GM15510 (cell line): ENCODE measurements around the gene SFN.
A peak's percentile ranks its signal among the peaks of the same experiment; 100 is the strongest.

Experiments
- POLR2A ChIP-seq: IDR thresholded peaks from 3 replicates; pipeline ENCODE4 v1.6.1; 2011; ENCODE audit warnings: borderline replicate concordance; ENCODE audit not compliant: insufficient read length; ENCODE audit errors: extremely low read depth

Gene SFN

DNA sequence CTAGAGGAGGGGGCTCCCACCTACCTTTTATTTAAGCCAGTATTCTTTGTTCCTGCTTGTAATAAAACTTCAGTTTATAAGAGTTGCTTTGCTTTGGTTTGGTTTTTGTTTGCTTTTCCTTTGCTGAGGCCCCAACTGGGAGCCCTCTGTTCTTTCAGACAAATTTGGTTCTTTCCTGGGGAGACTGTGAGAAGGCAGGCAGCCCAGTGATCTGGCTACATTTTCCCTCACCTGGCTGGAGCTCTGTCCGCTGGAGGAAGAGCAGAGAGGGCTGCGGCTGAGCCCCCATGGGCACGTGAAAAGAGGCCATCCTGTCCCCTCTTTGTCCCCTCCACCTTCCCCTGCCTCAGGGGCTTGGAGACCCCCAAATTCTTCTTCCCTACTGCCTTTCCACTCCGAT, 7.3 kb upstream of the SFN start:
- TF ChIP-seq POLR2A = no peak

DNA sequence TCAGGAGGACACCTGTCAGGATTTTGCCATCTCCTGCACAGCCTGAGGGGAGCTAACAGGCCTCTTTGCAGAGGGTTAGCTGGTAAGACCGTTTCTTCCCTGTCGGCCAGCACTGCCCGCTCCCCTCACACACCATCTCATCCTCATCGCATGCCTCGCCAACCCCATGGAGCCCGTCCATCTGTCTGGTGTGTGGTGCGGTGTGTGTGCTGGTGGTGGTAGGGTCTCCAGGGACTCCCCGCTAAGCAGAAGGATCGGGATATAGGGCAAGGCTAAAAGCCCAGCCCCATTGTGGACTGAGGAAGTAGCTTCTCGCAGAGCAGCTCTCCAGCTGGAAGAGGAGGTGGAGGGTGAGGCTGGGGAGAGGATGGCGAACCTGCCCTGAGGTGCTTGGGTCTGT, 6.8 kb upstream of the SFN start:
- no peak for TF ChIP-seq POLR2A

DNA sequence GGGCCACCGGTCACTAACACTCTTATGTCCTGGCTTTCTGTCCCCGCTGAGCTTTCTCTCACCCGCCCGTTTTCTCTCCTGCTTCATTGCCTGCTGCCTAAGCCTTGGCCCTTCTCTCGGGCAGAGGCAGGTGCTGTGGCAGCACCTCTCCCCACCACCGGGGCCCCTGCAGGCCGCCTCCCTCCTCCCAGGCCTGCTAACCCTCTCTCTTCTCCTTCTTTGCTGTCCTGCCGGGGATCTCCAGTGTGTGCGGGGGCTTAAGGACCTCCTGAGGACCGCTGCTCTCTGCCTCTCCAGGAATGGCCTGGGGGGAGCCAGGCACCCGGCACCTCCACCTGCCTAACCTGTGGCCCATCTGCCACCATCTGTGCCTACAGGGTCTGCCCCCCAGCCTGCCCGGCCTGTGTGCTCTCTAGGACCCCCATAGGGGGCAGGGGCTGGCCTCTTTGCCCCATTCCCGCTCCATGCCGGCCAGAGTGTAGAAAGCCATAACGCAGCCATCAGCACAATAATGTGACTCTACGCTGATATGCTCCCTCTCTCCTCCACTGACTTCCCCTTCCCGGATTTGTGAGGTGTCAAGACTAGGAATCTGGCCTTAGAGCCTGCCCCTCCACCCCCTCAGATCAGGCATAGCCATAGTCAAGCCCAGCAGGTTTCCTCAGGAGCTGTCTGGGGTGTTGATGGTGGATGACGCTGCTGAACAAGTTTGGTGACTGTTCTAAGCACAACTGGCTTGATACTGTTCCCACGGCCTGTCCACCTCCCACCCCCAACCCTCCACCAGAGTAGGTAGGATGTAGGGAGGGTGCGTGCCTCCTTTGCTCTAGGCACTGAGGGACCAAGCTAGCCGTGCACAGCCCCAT, 6.1 kb upstream of the SFN start:
- TF ChIP-seq POLR2A = no peak

DNA sequence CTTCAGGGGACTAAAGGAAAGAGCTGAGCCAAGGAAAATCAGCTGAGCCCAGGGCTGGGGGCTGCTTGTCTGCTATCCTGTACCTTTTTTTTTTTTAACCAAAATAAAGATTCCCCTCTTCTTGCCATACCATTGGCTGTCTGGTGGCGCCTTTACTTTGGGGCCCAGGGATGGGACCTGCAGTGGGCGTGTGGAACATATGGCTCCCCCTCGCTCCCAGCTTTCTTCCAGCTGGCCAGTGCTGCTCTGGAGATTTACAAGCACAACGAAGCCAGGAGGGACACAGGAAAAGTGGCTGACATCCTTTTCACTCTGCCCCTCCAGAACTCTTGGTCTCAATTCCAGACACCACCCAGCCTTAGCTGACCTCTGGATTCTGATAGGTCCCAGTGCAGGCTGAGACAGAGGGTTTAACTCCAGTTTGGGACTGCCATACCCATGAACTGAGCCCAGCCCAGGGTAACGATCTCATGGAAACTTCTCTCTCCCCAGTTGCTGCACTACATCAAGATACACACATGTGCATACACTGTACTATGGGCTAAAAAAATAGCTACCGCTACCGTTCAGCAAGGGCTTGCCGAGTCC, 5.4 kb upstream of the SFN start:
- no peak for TF ChIP-seq POLR2A

DNA sequence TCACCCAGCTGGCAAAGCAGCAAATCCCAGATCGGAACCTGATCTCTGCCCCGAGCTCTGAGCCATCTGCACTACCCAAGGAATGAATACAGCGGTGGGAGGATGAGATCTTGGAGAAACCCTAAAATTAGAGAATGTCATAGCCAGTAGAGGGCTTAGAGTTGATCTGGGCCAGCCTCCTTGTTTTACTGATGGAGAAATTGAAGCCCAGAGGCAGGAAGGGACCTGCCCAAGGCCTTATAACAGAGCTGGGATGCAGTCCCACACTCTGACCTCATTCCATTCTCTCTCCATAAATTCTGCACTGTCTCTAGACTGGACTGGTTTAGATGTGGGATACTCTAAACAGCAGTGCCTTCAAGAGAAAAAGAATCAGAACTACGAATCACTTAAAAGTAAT, 4.8 kb upstream of the SFN start:
- no peak for TF ChIP-seq POLR2A

DNA sequence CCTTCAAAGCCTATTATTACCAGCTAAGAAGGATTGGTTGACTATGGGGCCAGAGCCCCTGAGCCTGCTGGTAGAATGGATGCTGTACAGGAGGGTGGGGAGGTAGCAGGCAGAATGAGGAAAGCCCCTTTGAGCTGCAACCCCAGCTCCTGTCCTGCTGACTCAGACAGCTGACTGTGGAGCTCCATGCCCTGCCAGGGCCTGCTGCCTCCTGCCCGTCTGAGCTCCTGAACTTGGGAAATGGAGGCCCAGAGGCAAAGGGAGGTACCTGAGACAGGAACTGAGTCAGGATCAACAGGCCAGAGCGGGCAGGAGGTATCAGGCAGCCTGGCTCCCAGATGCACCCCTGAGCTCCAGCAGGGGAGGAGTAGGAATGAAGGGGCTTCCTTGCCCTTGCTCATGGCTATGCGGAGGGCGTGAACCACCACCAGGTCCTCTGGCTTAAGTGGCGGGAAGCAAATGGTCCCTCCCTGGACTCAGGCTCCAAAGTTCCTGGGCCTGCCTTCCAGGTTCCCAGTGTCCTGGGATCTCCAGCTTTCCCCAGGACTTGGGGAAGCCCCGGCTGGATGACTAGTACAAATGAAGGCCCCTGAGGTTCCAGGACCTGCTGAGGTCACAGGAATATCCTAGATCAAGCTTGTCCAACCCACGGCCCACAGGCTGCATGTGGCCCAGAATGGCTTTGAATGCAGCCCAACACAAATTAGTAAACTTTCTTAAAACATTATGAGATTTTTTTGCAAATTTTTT, 3.9 kb upstream of the SFN start:
- TF ChIP-seq POLR2A = no peak

DNA sequence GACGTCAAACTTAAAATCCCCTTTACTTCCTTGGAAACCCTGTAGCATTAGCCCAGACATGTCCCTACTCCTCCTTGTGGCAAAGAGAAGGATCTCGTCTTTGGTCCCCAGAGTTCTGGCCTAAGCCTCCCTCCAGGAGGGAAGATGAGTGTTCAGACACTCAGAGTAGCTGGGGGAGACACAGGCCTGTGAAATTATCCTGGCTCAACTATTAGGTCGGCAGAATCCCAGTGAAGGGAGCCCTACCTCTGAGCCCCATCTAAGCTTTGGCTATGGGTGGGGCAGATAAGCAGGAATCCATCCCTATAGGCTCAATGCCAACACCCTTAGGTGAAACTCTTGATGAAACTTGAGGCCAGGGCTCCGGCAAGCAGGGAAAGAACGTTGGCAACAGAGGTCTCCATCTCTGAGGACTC, 1.7 kb upstream of the SFN start:
- TF ChIP-seq POLR2A = no peak

DNA sequence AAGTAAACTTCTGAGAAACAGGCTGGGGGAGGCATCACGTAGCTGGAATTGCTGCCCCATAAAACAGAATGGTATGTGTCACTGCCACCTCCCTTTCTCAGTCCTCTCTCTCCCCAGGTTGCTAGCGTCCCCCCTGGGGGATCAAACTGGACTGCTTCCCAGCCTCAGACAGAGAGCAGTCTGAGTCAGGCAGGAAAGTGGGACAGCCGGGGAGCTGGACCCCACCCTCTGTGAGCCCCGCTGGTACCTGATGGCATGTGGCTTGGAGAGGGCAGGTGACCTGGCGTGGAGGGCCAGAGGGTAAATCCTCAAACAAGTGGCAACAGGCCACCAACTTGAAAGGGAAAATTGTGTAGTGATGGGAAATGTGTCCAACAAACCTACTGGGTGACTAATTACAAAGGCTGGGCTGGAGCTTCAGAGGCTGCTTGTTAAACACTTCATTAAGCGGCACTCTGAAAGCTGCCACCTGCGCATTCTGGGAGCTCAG, 1.0 kb upstream of the SFN start:
- no peak for TF ChIP-seq POLR2A

DNA sequence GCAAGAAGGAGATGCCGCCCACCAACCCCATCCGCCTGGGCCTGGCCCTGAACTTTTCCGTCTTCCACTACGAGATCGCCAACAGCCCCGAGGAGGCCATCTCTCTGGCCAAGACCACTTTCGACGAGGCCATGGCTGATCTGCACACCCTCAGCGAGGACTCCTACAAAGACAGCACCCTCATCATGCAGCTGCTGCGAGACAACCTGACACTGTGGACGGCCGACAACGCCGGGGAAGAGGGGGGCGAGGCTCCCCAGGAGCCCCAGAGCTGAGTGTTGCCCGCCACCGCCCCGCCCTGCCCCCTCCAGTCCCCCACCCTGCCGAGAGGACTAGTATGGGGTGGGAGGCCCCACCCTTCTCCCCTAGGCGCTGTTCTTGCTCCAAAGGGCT, 732 bp downstream of the SFN start:
- no peak for TF ChIP-seq POLR2A

DNA sequence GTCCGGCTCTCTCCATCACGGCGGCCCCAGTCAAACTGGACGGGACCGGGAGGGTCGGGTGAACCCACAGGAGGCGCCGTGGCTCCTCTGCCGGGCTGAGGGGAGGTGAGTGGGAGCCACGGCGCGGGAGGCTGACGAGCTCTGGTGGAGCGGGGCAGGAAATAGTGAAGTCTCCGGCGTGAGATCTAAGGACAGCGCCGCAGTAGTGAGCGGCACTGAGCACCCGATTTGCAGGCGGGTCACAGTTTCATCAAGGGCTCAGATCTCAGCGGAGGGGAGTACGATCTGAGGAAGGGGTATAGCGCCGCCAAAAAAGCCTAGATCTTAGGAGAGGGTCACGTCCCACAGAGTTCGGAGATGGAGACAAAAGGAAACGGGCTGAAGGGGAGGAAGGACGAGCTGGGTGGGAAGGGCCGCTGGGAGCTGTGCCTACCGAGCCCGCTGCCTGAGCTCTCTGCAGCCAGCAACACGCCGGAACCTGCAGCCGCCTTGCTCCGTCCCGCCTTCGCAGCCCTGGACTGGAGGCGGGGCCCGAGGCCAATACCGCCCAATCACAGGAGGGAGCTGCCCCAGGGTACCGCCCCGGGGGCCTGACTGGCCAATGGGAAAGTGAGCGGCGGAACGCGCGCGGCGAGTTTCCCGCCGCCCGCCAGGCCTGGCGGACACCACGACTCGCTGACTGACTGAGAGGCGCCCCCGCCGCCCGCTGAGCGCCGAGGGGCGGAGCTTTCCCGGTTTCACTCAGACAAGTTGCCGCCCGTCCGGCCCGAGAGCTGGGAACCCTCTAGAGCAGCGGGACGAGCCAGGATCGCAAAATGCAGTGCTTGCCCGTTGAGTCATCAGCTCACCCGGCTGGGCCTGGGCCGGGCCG, 1.9 kb downstream of the SFN start:
- peak; percentile 98 for TF ChIP-seq POLR2A

DNA sequence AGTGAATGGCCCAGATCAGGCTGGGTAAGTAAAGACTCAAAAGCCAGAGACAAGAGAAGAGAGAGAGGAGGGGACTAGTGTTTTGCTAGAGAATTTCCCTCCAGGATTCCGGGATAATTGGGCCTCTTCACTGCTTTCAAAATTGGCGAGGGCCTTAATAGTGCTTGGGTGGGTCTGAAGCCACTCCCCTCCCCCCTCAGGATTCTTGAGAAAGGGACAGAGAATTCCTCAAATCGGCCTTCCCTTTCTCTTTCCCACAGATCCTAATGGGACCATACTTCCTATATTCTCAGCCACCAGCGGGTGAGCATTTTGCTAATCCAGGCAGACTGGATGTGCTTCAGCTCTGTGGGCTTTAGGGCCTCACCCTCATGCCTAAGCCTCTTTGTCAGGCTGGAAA, 11.9 kb downstream of the SFN start:
- no peak for TF ChIP-seq POLR2A

DNA sequence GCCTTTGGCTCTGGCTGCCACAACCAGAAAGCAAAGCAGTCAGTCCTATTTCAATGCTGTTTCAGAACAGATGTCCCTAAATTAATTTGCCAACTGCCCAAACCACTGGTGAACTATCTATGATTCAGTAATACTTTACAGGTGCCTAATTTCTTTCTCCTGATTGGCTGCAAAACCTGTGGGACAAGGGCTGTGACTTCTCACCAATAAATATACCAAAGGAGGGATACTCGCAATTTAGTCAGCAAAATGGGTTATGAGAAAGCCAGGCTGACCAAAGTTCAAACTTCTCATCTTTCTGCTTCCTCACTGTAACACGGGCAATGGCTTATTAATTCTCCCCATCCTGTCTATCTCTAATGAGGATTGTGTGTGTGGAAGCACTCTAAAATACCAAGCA, 14.4 kb downstream of the SFN start:
- no peak for TF ChIP-seq POLR2A

DNA sequence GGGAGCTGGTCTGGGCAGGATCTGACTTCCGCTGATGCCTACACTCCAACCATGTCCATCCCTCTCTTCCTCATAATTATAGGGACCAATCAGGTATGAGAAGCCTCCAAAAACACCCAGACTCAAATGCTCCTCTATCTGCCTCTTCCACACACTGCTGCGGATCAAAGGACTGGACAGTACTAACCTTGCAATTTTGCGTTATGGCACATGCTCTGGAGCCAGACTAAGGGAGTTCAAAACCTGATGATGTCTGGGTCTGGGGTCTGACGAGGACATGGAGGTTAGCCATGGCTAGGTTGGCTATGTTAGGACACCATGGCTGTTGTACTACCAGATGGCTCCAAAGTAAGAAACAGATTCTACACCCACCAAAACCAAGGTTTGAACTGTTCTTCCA, 16.8 kb downstream of the SFN start:
- TF ChIP-seq POLR2A = no peak

DNA sequence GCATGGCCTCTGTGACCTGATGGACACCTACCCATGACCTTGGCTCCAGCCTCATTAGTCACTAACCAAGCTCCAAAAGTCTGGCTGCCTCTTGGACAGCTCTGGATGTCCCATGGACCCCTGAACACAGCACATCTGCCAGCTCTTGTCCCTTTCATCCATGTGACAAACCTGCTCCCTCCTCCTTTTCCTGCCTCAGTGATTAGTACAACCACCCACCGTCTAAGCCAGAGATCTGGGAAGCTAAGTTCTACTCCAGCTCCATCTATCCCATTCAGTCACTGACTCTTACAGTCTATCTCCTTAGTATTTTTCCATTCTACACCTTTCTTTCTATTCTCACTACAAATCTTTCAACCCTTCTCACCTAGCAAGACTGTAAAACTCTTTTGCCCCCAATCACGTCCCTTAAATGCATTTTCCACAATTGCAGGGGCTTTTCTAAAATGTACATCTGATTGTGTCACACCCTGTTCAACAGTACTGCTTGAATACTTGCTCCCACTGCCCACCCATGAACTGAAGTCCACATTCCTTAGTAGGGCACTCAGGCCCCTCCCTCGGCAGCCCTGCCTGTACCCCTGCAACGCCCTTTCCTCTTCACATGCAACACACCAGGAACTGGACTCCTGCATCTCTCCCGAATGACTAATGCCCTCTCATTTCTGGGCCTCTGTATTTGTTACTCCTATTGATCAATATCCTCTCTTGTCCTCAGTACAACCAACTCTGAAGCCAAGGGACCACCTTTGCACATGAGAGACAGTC, 19.9 kb downstream of the SFN start:
- TF ChIP-seq POLR2A = no peak
